Prostate gland (tissue), 2 donors: ENCODE results near the gene ATP6V0B.

Experiments
- POLR2A ChIP-seq: fragments of 450-650 bp; IDR thresholded peaks from one replicate; pipeline ENCODE4 v1.6.1; 2016; ENCODE audit warnings: antibody characterized with exemption, mild to moderate bottlenecking
- TF ChIP-seq, protein P1 (sequence below), 4 experiments: fragments of 200-600 bp in 2 of 4; fragments of 450-650 bp in 2 of 4; sonication (generic) in 2 of 4; IDR thresholded peaks; 1 replicate in 3 of 4; 2 replicates in 1 of 4; pipeline ENCODE4 v1.5.1; 2016 to 2019; ENCODE audit warnings: antibody characterized with exemption in 4 of 4, mild to moderate bottlenecking in 2 of 4, moderate library complexity in 2 of 4

DNA sequence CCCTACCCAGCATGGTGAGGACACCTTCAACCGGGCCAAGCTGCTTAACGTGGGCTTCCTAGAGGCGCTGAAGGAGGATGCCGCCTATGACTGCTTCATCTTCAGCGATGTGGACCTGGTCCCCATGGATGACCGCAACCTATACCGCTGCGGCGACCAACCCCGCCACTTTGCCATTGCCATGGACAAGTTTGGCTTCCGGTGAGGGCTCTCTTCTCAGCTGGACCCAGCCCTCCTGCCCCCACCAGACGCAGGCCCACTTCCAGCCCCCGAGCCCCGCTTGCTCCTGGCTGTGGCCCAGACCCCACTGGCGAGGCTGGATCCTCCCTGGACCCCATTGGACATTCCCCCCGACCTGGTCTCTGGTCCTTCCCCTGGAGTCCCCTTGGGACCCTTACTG lies 10.1 kb downstream of the ATP6V0B start:
- TF ChIP-seq, protein P1, sequence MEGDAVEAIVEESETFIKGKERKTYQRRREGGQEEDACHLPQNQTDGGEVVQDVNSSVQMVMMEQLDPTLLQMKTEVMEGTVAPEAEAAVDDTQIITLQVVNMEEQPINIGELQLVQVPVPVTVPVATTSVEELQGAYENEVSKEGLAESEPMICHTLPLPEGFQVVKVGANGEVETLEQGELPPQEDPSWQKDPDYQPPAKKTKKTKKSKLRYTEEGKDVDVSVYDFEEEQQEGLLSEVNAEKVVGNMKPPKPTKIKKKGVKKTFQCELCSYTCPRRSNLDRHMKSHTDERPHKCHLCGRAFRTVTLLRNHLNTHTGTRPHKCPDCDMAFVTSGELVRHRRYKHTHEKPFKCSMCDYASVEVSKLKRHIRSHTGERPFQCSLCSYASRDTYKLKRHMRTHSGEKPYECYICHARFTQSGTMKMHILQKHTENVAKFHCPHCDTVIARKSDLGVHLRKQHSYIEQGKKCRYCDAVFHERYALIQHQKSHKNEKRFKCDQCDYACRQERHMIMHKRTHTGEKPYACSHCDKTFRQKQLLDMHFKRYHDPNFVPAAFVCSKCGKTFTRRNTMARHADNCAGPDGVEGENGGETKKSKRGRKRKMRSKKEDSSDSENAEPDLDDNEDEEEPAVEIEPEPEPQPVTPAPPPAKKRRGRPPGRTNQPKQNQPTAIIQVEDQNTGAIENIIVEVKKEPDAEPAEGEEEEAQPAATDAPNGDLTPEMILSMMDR (IDR thresholded peaks at IDR 0.05), result no peak
- no peak for TF ChIP-seq POLR2A
